GM10248 (cell line): ENCODE data around the gene PSMC1.
"Not testable (repeated sequence)": the region's sequence is repeated elsewhere in the genome, so short reads cannot be mapped to it uniquely, and the experiment has no call there.

ENCODE experiments used
- CTCF ChIA-PET: fragments of 300-600 bp; sonication (Branson Sonifier 250); formaldehyde crosslinking; extraction: SDS; loops from one replicate; lab custom pipeline; 2021; ENCODE audit warnings: antibody characterized with exemption; lab: Yijun Ruan, JAX
- POLR2A ChIA-PET: fragments of 350-650 bp; sonication (Branson Sonifier 250); formaldehyde crosslinking; extraction: SDS; loops from one replicate; lab custom pipeline; 2020; ENCODE audit warnings: antibody characterized with exemption; lab: Yijun Ruan, JAX
- DNase-seq: peaks from one replicate; pipeline ENCODE4 v3.0.0; 2012; ENCODE audit errors: extremely low spot score
- TF ChIP-seq, protein P1 (sequence below): IDR thresholded peaks from 2 replicates; pipeline ENCODE4 v1.5.1; 2012; ENCODE audit warnings: mild to moderate bottlenecking, low read depth; ENCODE audit errors: extremely low read depth, missing control alignments, control extremely low read depth

The PSMC1 gene

DNA sequence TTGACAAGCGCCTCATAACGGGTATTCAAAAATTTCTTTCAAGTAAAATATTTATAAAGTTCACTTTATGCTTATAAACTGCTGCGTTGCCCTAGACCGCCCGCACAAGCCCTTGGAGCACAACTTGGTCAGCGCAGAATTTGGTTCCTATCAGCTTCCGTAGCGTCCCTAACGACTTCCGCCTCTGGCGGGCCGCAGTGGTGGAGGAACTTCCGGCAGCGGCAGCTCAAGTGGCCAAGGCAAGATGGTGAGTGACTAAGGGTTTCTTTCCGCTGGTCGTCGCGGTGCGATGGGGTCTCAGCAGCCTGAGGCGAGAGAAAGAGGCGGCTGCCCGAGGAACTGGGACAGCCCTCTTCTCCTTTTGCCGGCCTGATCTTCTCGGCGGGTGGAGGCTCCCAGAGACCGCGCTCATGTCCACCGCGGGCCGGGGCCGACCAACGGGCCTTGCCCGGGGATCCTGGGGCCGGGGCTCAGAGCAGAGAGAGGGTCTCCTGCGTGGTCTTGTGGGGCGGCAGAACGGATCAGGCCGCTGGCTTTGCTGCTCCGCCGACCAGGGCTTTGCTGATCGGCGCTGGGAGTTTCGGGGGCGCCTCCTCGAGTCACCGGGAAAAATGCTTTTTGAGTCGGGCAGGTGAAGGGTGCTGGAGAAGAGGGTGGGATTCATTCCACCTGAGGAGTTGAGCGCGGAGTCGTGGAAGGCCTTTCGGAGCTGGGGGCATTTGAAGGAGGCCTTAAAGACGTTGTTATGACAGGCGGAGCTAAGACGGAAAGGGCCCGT lies at the start of gene PSMC1:
TSS of gene PSMC1 (plus strand) at position 200 of the 778 bp plus-strand sequence. CDS start at position 245, 45 bp downstream.
- ChIA-PET POLR2A (interaction anchor here (1.1 kb wide), 1 partner anchor 9 kb away, joined by 3 read pairs; no protein-coding TSS in a partner anchor), CTCF (interaction anchor here (0.9 to 1.6 kb wide), 4 partner anchors 11 to 1230 kb away, joined by 3 to 8 read pairs (median 4); no protein-coding TSS in a partner anchor)
- TF ChIP-seq, protein P1, sequence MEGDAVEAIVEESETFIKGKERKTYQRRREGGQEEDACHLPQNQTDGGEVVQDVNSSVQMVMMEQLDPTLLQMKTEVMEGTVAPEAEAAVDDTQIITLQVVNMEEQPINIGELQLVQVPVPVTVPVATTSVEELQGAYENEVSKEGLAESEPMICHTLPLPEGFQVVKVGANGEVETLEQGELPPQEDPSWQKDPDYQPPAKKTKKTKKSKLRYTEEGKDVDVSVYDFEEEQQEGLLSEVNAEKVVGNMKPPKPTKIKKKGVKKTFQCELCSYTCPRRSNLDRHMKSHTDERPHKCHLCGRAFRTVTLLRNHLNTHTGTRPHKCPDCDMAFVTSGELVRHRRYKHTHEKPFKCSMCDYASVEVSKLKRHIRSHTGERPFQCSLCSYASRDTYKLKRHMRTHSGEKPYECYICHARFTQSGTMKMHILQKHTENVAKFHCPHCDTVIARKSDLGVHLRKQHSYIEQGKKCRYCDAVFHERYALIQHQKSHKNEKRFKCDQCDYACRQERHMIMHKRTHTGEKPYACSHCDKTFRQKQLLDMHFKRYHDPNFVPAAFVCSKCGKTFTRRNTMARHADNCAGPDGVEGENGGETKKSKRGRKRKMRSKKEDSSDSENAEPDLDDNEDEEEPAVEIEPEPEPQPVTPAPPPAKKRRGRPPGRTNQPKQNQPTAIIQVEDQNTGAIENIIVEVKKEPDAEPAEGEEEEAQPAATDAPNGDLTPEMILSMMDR, result no peak
- peak; percentile 90 for DNase-seq

GRCh38 chr14:90213099-90213748 lies 43.1 kb upstream of the PSMC1 start:
- DNase-seq, result no peak
- ChIA-PET CTCF (no interaction called here), POLR2A (interaction anchor here (0.6 kb wide), 1 partner anchor 20 kb away, joined by 6 read pairs; no protein-coding TSS in a partner anchor)
- TF ChIP-seq, protein P1, result no peak

DNA sequence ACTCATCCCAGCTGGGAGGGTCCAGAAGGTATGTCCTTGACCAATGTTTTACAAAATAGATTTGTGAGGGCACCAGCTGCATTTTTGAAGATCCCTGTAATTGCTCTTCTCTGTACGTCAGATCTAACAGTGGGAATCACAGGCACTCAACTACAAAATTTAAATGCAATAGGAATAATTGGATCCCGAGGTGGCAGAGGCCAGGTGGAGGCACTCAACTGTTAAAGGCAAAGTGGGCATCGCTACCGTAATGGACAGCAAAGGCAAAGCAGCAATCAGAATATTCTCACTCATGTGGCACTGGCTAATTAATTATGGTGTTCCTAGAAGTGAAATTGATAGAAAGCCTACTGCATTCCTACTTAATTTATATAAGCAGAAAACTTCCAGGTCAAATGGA lies 27.9 kb upstream of the PSMC1 start:
- ChIA-PET POLR2A (no interaction called here), CTCF (no interaction called here)
- TF ChIP-seq, protein P1, result no peak
- no peak for DNase-seq

- DNase-seq, POLR2A ChIA-PET: not testable (repeated sequence)
- CTCF ChIA-PET, result interaction anchor here (0.6 to 1.2 kb wide), 2 partner anchors 204 to 291 kb away, joined by 3 read pairs; no protein-coding TSS in a partner anchor
These were observed 26.4 kb upstream of the PSMC1 start for GRCh38 chr14:90229942-90230341.

DNA sequence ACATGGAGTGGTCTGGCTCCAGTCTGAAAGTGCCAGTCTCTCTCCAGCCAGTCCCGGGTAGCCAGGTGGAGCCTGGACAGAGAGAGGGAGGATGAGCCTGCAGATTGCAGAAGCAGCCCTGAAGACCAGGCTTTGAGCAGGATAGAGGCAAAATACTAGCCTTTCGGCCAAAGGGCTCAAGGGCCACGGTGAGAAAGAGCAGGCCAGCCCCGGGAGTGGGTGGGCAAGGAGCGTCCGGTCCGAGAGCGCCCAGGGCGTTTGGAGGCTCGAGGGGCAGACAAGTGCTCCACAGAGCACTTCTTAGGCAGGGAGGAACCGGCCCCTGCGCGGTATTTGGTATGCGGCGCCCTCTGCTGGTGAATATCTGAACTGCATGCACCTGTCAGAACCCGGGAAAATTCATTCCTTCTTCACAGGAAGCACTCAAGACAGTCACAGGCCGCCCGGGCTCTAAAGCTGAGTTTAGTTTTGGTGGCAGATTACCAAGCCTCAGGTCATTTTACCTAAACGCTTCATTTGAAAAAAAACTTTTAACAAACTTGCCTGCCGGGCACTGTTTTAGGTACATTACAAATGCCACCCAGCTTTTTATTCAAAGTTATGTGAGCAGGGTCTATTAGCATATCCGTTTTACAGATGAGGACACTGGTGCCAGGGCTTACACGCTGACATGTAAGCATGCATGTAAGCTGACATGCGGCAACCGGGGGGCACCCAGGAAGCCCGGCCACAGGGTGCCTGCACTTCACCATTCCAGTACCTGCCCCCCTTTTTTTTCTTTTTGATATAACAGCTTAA lies 21.0 kb upstream of the PSMC1 start:
- ChIA-PET POLR2A (no interaction called here), CTCF (interaction anchor here (0.6 to 6.3 kb wide), 19 partner anchors 9 to 1195 kb away, joined by 3 to 36 read pairs (median 4); partner anchors contain the start of genes EFCAB11 and PSMC1)
- TF ChIP-seq, protein P1, result peak; percentile 84
- DNase-seq, result peak; percentile 81

DNA sequence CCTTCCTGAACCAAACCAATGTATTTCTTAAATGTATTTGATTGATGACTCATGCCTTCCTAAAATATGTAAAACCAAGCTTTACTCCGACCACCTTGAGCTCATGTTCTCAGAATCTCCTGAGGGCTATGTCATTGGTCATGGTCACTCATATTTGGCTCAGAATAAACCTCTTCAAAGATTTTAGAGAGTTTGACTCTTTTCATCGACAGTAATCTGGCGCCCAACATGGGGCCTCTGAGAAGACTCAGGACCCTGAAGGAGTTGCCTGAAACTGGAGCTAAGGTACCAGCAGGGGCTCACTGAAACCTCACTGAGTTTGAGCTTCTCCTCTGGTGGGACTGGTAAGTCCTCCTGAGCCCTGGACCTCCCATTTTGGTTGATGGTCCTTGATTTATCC lies 17.2 kb upstream of the PSMC1 start:
- DNase-seq, result no peak
- ChIA-PET POLR2A (no interaction called here), CTCF (interaction anchor here (1.5 kb wide), 1 partner anchor 266 kb away, joined by 5 read pairs; no protein-coding TSS in a partner anchor)
- TF ChIP-seq, protein P1, result no peak
